ENCODE measurements around the gene SLC25A13. TPM values are rescaled to one million over a fixed set of nuclear protein-coding genes. Genes with fewer than 3 reads are reported as not detected.

SLC25A13 gene
- total RNA-seq, 1 experiment from 2014 or later: 77.2 TPM

- no peak overlapping the region for H3K4me3 Mint-ChIP-seq
- TF ChIP-seq PREB (CRISPR knock-in tag; IDR thresholded peaks at IDR 0.05; ENCODE audit: borderline replicate concordance): no peak
- TF ChIP-seq CREB1 (CRISPR knock-in tag; IDR thresholded peaks at IDR 0.05): no peak
- TF ChIP-seq ERG (CRISPR knock-in tag; IDR thresholded peaks at IDR 0.05): no peak
- TF ChIP-seq ETV6 (CRISPR knock-in tag; IDR thresholded peaks at IDR 0.05): no peak
- TF ChIP-seq ATF3 (CRISPR knock-in tag; conservative IDR thresholded peaks at IDR 0.05): no peak
- no peak for TF ChIP-seq SMAD4 (CRISPR knock-in tag; IDR thresholded peaks at IDR 0.05)
- TF ChIP-seq ZNF281 (CRISPR knock-in tag; IDR thresholded peaks at IDR 0.05): no peak
- no peak for TF ChIP-seq ZNF423 (CRISPR knock-in tag; IDR thresholded peaks at IDR 0.05)
- no peak for TF ChIP-seq FOXJ3 (CRISPR knock-in tag; IDR thresholded peaks at IDR 0.05; ENCODE audit: borderline replicate concordance)
- no peak for TF ChIP-seq SOX15 (CRISPR knock-in tag; IDR thresholded peaks at IDR 0.05)
- TF ChIP-seq CDX4 (CRISPR knock-in tag; IDR thresholded peaks at IDR 0.05; ENCODE audit: borderline replicate concordance): no peak
- TF ChIP-seq MXD4 (CRISPR knock-in tag; IDR thresholded peaks at IDR 0.05; ENCODE audit: borderline replicate concordance): no peak
- TF ChIP-seq ZNF263 (CRISPR knock-in tag; IDR thresholded peaks at IDR 0.05; ENCODE audit: low read depth): no peak
- no peak for TF ChIP-seq ARID4B (CRISPR knock-in tag; IDR thresholded peaks at IDR 0.05; ENCODE audit: borderline replicate concordance)
- no peak for TF ChIP-seq CTCF (IDR thresholded peaks at IDR 0.05)
- TF ChIP-seq ZNF138 (CRISPR knock-in tag; conservative IDR thresholded peaks at IDR 0.05): no peak
- no peak for TF ChIP-seq RELA (CRISPR knock-in tag; IDR thresholded peaks at IDR 0.05; ENCODE audit: borderline replicate concordance)
- no peak for TF ChIP-seq GABPB1 (CRISPR knock-in tag; IDR thresholded peaks at IDR 0.05)
- TF ChIP-seq NFE2L1 (CRISPR knock-in tag; IDR thresholded peaks at IDR 0.05): no peak
- H3K9me3 Mint-ChIP-seq: peaks cover 4% of the 10 kb centered on the region
- peaks cover 3% of the 10 kb centered on the region; the same call in 1 of the 2 replicates for H3K27me3 Mint-ChIP-seq (ENCODE audit: low read depth)
- no peaks in the 10 kb centered on the region for H3K36me3 Mint-ChIP-seq
- H3K27ac Mint-ChIP-seq: no peak overlapping the region
- no peak for ATAC-seq
- POLR2A ChIA-PET: no interaction called here
- peaks cover 7% of the 10 kb centered on the region; the same call in 1 of the 2 replicates for H3K4me1 Mint-ChIP-seq
- DNase-seq (ENCODE audit: low spot score): no peak
- CTCF ChIA-PET: no interaction called here
These were observed 10.4 kb upstream of the SLC25A13 start for GRCh38 chr7:96332325-96332724.
